SK-N-SH (cell line): ENCODE data around the gene EAF1. TPM values are rescaled to one million over a fixed set of nuclear protein-coding genes. Genes with fewer than 3 reads are reported as not detected.

ENCODE experiments used
- CTCF ChIA-PET: fragments of 300-600, 350-600 bp; formaldehyde crosslinking; extraction: SDS; loops from one replicate; lab custom pipeline; 2021; lab: Yijun Ruan, JAX
- POLR2A ChIA-PET: fragments of 350-600 bp; sonication (Branson Sonifier 250); formaldehyde crosslinking; extraction: SDS; loops from one replicate; lab custom pipeline; 2020; ENCODE audit warnings: antibody characterized with exemption, inconsistent platforms; lab: Yijun Ruan, JAX
- DNase-seq: peaks from one replicate; pipeline ENCODE4 v3.0.0; 2012
- H2AFZ ChIP-seq: fragments of 200-600 bp; sonication (generic); 2 replicates; pipeline ENCODE4 v1.8.1; 2016; ENCODE audit warnings: antibody characterized with exemption, mild to moderate bottlenecking, low read depth
- H3F3A ChIP-seq: fragments of 200-600 bp; sonication (generic); replicated peaks from 2 replicates; pipeline ENCODE3; 2016; ENCODE audit warnings: antibody characterized with exemption, mild to moderate bottlenecking; ENCODE audit not compliant: insufficient read depth
- H3K27ac ChIP-seq, 2 experiments: fragments of 200-500 bp in 1 of 2; fragments of 200-600 bp in 1 of 2; sonication (Bioruptor generic) in 1 of 2; sonication (generic), shearing (Covaris generic) in 1 of 2; 2 replicates each; pipeline versions ENCODE4 v1.5.1 to v1.6.1; 2014 to 2016; ENCODE audit warnings: low read depth in 2 of 2, inconsistent platforms in 1 of 2, low read length in 1 of 2, mild to moderate bottlenecking in 1 of 2, mixed read lengths in 1 of 2
- H3K27me3 ChIP-seq: fragments of 200-600 bp; sonication (generic), shearing (Covaris generic); 2 replicates; pipeline ENCODE4 v1.6.1; 2016; ENCODE audit warnings: mixed run types; ENCODE audit not compliant: insufficient read depth
- H3K36me3 ChIP-seq, 2 experiments: fragments of 200-500 bp in 1 of 2; fragments of 200-600 bp in 1 of 2; sonication (Bioruptor generic) in 1 of 2; sonication (generic) in 1 of 2; replicated peaks in 1 of 2; 2 replicates each; pipeline versions ENCODE3 to v1.5.1; 2014 to 2016; ENCODE audit warnings: low read length in 1 of 2, mild to moderate bottlenecking in 1 of 2; ENCODE audit not compliant: insufficient read depth in 2 of 2, control insufficient read depth in 1 of 2
- H3K4me1 ChIP-seq, 2 experiments: fragments of 200-500 bp in 1 of 2; fragments of 200-600 bp in 1 of 2; sonication (Bioruptor generic) in 1 of 2; sonication (generic), shearing (Covaris generic) in 1 of 2; 2 replicates each; pipeline versions ENCODE4 v1.5.1 to v1.6.1; 2014 to 2016; ENCODE audit warnings: low read depth in 1 of 2, low read length in 1 of 2, mixed run types in 1 of 2; ENCODE audit not compliant: insufficient read depth in 2 of 2, control insufficient read depth in 1 of 2
- H3K4me2 ChIP-seq: fragments of 200-600 bp; sonication (generic), shearing (Covaris generic); 2 replicates; pipeline ENCODE4 v1.6.1; 2017; ENCODE audit warnings: mixed run types
- H3K4me3 ChIP-seq, 2 experiments: fragments of 200-500 bp in 1 of 2; fragments of 200-600 bp in 1 of 2; sonication (Bioruptor generic) in 1 of 2; sonication (generic), shearing (Covaris generic) in 1 of 2; 2 replicates each; pipeline versions ENCODE4 v1.5.1 to v1.8.1; 2014 to 2016; ENCODE audit warnings: low read depth in 2 of 2, inconsistent platforms in 1 of 2, low read length in 1 of 2, mild to moderate bottlenecking in 1 of 2, mixed read lengths in 1 of 2, moderate library complexity in 1 of 2
- H3K79me2 ChIP-seq: fragments of 200-600 bp; sonication (generic); 2 replicates; pipeline ENCODE4 v1.8.1; 2017; ENCODE audit warnings: mild to moderate bottlenecking; ENCODE audit not compliant: insufficient read depth
- H3K9ac ChIP-seq: fragments of 200-600 bp; sonication (generic); 2 replicates; pipeline ENCODE4 v1.6.1; 2017; ENCODE audit warnings: mixed run types
- H3K9me2 ChIP-seq: fragments of 200-600 bp; sonication (generic); 2 replicates; pipeline ENCODE4 v1.6.1; 2017; ENCODE audit warnings: mixed run types
- H3K9me3 ChIP-seq: fragments of 200-600 bp; sonication (generic); 2 replicates; pipeline ENCODE4 v1.6.1; 2017; ENCODE audit warnings: mixed run types, mild to moderate bottlenecking, moderate library complexity
- H4K20me1 ChIP-seq: fragments of 200-600 bp; sonication (generic); 2 replicates; pipeline ENCODE4 v1.6.1; 2017; ENCODE audit warnings: mild to moderate bottlenecking, mixed run types; ENCODE audit not compliant: insufficient read depth
- ELF1 ChIP-seq: IDR thresholded peaks from 2 replicates; pipeline ENCODE4 v1.4.0; 2012
- FOSL2 ChIP-seq: IDR thresholded peaks from 2 replicates; pipeline ENCODE4 v1.4.0; 2012; ENCODE audit warnings: low read depth, mild to moderate bottlenecking, moderate library complexity, borderline replicate concordance
- MEF2A ChIP-seq: IDR thresholded peaks from 2 replicates; pipeline ENCODE4 v1.4.0; 2012; ENCODE audit warnings: low read depth, borderline replicate concordance
- PBX3 ChIP-seq: IDR thresholded peaks from 2 replicates; pipeline ENCODE4; 2012
- POLR2AphosphoS5 ChIP-seq: IDR thresholded peaks from 2 replicates; pipeline ENCODE4 v1.6.1; 2012; ENCODE audit warnings: low read depth, low read length
- WGBS: methylation state at CpG from one replicate; pipeline ENCODE4 v1.1.6; 2017; ENCODE audit warnings: low lambda C conversion rate; 5-methylcytosine and 5-hydroxymethylcytosine counted together
- polyA plus RNA-seq, 3 experiments: library from polyadenylated mRNA; depleted of rRNA; stranded (reverse); fragments of >200 nt; gene quantifications; 2 replicates each; pipeline ENCODE4 v1.2.3, GENCODE V29; 2012
- TF ChIP-seq, protein P1 (sequence below): IDR thresholded peaks from 2 replicates; pipeline ENCODE4 v1.4.0; 2012; ENCODE audit warnings: low read depth, borderline replicate concordance

Gene EAF1
- polyA plus RNA-seq, 1 of the 3 experiments (the other 2 are of a cell fraction): 10.0 TPM

GRCh38 chr3:15465876-15466585 lies 38.6 kb downstream of the EAF1 start:
- Histone ChIP-seq H3K4me2 (no peak overlapping the region), H3K27ac (no peak overlapping the region), H3K9ac (no peak overlapping the region), H3K9me2 (no peaks in the 10 kb centered on the region), H4K20me1 (no peaks in the 10 kb centered on the region), H3K9me3 (no peaks in the 10 kb centered on the region), H3K36me3 (no peaks in the 10 kb centered on the region), H3K79me2 (no peaks in the 10 kb centered on the region), H2AFZ (no peak overlapping the region), H3K4me1 (peaks cover 0 to 17% of the 10 kb centered on the region in 2 experiments; a peak in 1 of 4 replicates), H3K27me3 (no peaks in the 10 kb centered on the region), H3F3A (no peaks in the 10 kb centered on the region), H3K4me3 (no peak overlapping the region)
- ChIA-PET CTCF (interaction anchor here (0.7 to 1.3 kb wide), 3 partner anchors 12 to 91 kb away, joined by 3 to 4 read pairs (median 4); no protein-coding TSS in a partner anchor), POLR2A (interaction anchor here (0.6 kb wide), 1 partner anchor 260 kb away, joined by 3 read pairs; the partner anchor contains the start of gene CAPN7)
- TF ChIP-seq ELF1 (no peak), MEF2A (no peak), POLR2AphosphoS5 (no peak), FOSL2 (no peak)
- 82% methylated on average over 5 of the region's 6 CpGs for WGBS
- no peak for DNase-seq

DNA sequence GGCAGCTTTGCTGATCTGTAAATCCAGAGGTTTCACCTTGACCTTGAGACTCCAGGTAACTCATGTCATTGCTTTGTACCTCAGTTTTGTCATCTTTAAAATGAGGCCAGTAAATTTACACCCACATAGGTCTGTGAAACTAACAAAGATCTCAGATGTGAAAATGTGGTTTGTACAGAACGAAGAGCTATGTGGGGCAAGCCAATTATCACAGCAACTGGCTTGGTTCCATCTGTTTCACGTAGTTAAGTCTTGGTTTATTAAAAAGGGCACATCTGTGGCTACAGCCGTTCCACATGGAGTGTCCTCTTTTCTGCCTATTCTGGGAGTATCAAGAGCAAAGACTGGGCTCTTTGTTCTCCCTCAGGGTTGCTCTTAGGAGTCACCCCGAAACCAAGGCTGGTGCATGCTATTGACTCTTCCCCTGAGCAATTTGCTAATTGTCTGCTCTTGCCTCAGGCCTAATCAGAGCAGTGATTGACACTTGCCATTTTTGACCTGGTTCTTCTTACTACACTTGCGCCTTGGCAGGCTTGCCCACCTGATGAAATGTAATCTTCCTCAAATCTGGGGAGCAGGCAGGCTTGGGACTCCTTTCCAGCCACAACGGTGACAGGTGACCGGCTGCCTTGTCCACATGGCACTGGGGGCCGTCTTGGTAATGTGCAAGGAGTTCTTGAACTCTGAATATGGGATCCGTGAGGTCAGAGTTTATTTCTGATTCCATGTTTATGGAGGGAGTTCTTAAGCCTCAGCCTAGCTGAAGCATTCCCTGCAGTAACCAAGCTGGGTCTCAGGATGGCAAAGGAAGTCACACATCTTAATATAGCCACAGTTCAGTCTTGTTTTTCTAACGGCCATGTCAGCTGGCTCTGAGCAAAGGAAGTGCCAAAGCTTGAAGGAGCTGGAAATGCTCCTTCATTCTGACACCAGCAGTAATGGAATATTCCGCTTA lies 40.1 kb downstream of the EAF1 start:
- no peak for TF ChIP-seq PBX3
- TF ChIP-seq, protein P1, sequence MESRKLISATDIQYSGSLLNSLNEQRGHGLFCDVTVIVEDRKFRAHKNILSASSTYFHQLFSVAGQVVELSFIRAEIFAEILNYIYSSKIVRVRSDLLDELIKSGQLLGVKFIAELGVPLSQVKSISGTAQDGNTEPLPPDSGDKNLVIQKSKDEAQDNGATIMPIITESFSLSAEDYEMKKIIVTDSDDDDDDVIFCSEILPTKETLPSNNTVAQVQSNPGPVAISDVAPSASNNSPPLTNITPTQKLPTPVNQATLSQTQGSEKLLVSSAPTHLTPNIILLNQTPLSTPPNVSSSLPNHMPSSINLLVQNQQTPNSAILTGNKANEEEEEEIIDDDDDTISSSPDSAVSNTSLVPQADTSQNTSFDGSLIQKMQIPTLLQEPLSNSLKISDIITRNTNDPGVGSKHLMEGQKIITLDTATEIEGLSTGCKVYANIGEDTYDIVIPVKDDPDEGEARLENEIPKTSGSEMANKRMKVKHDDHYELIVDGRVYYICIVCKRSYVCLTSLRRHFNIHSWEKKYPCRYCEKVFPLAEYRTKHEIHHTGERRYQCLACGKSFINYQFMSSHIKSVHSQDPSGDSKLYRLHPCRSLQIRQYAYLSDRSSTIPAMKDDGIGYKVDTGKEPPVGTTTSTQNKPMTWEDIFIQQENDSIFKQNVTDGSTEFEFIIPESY: no peak
- no peaks in the 10 kb centered on the region for H3K36me3 ChIP-seq
- H3K9me3 ChIP-seq: no peaks in the 10 kb centered on the region
- no peak overlapping the region for H2AFZ ChIP-seq
- no peaks in the 10 kb centered on the region for H4K20me1 ChIP-seq
- no peaks in the 10 kb centered on the region for H3F3A ChIP-seq
- H3K27me3 ChIP-seq: no peaks in the 10 kb centered on the region
- DNase-seq: no peak
- H3K4me2 ChIP-seq: no peak overlapping the region
- ChIA-PET POLR2A (no interaction called here), CTCF (interaction anchor here (0.7 to 1.6 kb wide), 4 partner anchors 13 to 264 kb away, joined by 3 to 4 read pairs (median 3); no protein-coding TSS in a partner anchor)
- no peak overlapping the region for H3K9ac ChIP-seq
- 64% methylated on average over 8 of the region's 11 CpGs for WGBS
- no peaks in the 10 kb centered on the region for H3K9me2 ChIP-seq
- H3K4me3 ChIP-seq: no peak overlapping the region
- H3K27ac ChIP-seq: no peak overlapping the region
- peaks cover 0 to 7% of the 10 kb centered on the region in 2 experiments; a peak in 1 of 4 replicates for H3K4me1 ChIP-seq
- H3K79me2 ChIP-seq: no peaks in the 10 kb centered on the region
